Stimulated activated CD8-positive, alpha-beta memory T cell treated with anti-CD3 and anti-CD28 coated beads, Interleukin-15, amount 100 ng/mL, for 24 hours (primary cell): Measurements from ENCODE around the gene CXCR3.
"Not testable (repeated sequence)": the region's sequence is repeated elsewhere in the genome, so short reads cannot be mapped to it uniquely, and the experiment has no call there.

Source experiments
- DNase-seq: peaks from one replicate; pipeline ENCODE4 v3.0.0-alpha.2; 2020; ENCODE audit warnings: low read depth

The CXCR3 gene

DNA sequence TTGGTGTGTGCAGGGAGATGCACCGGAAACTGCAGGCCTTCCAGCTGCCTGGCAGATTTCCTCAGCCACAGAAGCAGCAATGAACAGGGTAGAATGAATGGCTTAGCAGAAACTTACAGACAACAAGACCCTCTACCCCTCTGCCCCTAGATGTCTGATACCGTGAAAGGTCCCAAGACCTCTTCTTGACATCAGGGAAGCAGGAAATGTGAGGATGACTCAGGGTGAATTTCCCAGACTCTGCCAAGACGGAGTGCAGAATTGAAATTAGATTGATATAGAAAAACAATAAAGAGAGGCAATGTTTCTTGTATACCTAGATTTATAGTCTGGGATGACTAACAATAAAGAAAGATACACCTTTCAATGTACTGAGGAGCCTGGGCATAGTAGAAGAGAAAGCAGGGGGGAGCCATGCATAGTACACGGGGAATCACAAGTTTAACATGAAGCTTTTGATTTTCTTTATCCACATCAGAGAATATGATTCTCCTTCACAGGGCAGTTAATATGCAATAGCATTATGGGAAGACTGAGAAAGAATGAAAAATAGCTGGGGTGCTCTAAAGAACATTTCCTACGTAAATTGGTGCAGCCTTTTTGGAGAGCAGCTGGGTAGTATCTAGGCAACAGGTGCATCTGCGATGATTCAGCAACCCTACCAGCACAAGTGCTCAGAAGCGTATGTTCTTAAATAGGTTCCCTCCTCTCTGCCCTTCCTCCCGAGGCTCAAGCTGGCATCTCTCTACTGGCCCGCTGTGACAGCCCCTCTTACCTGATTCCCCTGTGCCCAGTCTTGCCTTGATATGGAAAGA is 18.3 kb upstream of the CXCR3 start:
- no peak for DNase-seq

- no peak for DNase-seq
Observed at GRCh38 chrX:71634366-71634765, 16.1 kb upstream of the CXCR3 start.

DNA sequence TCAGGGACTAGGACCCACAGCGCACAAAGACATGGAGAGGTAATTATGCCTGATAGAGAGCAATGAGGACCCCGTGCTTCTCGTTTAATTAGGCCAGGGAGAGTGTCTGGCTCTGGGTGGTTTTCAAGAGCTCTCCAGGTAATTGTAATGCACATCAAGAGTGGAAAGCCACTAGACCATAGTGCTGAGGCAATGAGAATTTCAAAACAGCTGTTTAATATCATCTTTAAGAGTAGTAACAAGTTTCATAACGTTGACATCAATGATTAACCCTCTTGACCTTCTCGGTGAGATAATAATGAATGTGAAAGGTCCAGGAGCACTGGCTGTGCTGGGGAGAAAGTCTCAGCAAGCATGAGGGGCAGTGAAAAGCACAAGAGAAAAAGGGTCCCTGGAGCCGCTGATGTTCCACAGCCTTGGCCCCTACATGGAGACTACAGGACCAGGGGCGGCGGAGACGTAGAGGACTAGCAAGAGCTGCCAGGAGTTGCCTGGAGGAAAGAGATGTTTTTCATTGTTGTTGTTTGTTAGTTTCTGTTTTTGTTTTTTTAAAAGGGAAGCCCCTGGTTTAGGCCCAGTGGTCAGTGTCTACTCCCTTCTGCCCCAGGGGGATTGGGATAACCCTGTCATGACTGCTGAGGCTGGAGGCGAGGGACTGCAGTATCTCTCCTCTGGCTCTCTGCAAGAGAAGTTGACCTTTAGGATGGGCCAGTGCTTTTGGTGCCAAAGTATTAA is 14.8 kb upstream of the CXCR3 start:
- no peak for DNase-seq

DNA sequence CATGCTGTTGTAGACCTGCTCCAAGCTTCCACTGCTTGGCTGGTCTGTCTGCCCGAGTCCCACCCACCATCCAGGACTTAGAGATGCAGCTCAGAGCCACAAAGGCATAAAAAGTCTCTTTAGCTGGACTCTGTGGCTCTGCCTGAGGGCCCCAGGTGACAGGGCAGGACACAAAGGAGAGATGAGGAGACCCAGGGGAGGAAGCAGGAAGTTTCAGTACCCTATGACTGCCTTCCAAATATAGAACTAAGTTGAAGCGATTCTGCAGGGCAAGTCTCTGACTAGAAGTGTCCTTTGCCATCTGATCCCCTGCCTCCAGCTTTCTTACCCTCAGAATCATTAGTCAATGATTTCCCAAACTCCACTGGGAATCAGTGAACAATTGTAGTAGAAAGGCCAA is 11.2 kb upstream of the CXCR3 start:
- no peak for DNase-seq

DNA sequence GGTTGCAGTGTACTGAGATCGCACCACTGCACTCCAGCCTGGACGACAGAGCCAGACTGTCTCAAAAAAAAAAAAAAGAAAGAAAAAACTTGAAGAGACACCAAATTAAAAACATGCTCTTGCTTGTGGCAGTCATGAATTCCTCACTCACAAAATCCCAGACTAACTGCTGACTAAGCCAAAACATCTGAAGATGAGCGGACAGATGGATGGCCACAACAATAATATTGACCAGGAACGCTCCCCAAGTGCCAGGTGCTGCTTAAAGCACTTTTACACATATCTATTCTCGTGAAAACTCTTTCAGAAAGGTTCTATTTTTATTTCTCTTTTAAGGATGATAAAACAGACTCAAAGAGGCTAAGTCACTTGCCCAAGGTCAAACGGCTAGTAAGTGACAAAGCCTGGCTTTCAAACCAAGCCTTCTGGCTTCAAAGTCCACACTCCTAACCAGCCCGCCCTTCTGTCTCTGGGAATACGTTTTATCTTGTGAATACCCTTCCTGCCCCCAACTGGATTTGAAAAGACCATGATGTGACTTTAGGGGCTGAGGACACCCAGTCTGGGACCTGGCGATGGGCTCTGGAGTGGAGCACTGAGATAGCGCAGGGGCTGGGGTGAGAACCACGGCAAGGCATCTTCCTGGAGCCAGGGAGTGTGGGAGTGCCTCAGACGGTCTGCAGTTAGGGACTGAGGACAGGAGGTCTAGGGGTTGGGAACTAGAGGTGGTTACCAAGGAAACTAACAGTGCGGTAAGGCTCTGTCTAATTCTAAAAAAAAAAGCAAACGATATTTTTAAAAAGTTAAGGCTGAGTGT is 9.5 kb upstream of the CXCR3 start:
- DNase-seq, result no peak

GRCh38 chrX:71626576-71626975 is 8.3 kb upstream of the CXCR3 start:
- no peak for DNase-seq

GRCh38 chrX:71625471-71625870 is 7.2 kb upstream of the CXCR3 start:
- DNase-seq, result no peak

- no peak for DNase-seq
Observed at GRCh38 chrX:71623714-71624113, 5.4 kb upstream of the CXCR3 start.

DNA sequence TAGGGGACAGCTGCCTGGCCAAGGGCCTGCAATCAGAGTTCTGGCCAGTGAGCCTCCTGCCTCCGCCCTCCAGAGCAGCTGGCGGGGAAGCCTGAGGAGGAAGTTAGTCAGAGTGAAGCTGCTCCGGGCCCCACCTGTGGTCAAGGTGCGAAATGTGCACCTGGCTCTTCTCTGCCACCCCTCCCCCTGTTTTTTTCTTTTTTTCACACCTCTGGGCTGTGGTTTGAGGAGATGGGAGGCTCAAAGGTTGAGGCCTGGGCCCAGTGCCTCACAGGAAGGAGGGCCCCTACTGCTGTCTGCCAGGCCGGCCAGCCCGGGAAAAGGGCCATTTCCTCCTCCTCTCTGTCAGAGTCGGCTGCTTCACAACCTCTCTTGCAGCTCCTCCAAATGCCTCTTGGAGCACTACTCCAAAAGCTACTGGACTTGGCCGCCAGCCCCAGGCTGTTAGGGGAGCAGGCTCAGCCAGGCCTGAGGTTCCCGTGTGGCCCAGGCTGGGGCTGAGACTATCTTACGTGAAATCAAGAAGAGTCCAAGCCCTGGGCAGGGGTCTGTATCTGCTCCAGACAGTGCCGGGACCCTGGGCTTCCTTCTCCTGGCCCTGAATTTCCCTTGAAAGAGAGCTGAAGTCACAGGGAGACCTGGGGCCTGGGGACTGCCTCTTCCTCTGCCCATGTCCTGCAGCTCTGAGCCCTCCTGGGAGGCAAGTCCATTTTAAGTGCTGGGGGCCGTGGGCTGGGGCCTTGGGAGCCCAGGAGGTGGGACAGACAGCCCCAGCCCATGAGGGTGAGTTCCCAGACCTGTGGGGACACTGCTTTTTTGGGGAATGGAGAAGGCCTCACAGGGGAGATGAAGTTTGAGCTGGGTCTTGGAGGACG is 4.5 kb upstream of the CXCR3 start:
- no peak for DNase-seq

GRCh38 chrX:71622032-71622575 is 3.8 kb upstream of the CXCR3 start:
- no peak for DNase-seq

GRCh38 chrX:71621603-71622002 is 3.3 kb upstream of the CXCR3 start:
- DNase-seq, result no peak

DNA sequence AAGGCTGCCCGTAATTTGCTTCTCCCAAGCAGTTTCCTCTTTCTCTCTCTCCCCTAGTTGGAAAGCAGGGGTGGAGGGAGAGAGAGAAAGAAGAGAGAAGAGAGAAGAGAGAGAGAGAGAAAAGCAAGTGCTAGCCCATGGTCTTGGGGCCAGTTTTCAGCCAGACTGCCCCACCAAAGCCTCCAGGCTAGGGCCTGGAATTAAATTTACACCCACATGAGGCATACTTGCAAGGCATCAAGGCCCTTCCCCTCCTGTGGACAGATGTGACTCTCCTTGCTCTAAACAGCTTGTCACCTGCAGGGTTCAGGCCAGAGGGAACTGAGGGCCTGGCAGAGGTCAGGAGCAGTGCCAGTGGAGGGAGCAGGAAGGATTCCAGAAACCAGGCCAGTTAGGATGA is 1.7 kb upstream of the CXCR3 start:
- no peak for DNase-seq

- no peak for DNase-seq
Observed at GRCh38 chrX:71619193-71619592, 882 bp upstream of the CXCR3 start.

DNA sequence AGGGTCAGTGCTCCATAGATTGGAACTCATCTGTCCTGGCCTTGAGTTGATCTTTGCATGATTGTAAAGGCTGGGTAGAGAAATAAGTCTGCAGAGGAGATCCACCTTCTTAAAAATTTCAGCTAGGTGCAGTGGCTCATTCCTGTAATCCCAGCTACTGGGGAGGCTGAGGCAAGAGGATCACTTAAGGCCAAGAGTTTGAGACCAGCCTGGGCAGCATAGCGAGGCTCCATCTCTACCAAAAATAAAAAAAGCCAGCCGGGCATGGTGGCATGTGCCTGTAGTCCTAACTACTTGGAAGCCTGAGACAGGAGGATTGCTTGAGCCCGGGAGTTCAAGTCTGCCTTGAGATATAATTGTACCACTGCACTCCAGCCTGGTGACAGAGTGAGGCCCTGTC is 476 bp upstream of the CXCR3 start:
- no peak for DNase-seq

DNA sequence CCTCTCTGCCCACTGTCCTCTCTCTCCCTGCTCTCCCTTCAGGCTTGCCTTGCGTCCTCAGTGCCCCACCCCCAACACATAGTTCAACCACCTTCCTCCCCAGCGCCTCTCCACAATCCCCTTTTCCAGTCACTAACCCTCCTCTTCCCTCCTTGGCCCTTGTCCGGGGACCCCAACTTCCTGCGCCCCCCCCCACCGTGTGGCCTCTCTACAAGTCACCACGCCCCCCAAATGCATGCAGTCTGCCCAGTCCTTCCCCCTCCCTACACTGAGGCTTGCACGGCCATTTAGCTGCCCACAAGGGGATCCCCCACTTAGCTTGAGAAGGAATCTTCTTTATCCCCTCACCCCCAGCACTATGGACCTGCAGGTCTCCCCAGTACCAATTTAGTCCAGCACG is 569 bp downstream of the CXCR3 start:
- DNase-seq, result no peak

- DNase-seq, result no peak
Observed at GRCh38 chrX:71616672-71617529, 1.4 kb downstream of the CXCR3 start.

GRCh38 chrX:71615954-71616353 is 2.4 kb downstream of the CXCR3 start:
- no peak for DNase-seq

GRCh38 chrX:71615056-71615455 is 3.3 kb downstream of the CXCR3 start:
- no peak for DNase-seq

GRCh38 chrX:71612256-71612655 is 6.1 kb downstream of the CXCR3 start:
- DNase-seq, result no peak

GRCh38 chrX:71611736-71612135 is 6.6 kb downstream of the CXCR3 start:
- not testable (repeated sequence) for DNase-seq
